IPS-18a (cell line): ENCODE results near the gene ARL15.
"Not testable (repeated sequence)": the region's sequence is repeated elsewhere in the genome, so short reads cannot be mapped to it uniquely, and the experiment has no call there.

Experiments used
- H3K27ac ChIP-seq: one replicate; pipeline ENCODE4 v1.5.1; 2013; ENCODE audit warnings: low read length
- H3K27me3 ChIP-seq: one replicate; pipeline ENCODE4 v1.6.1; 2013; ENCODE audit warnings: mild to moderate bottlenecking, low read length; ENCODE audit not compliant: control insufficient read depth, insufficient read depth
- H3K36me3 ChIP-seq: one replicate; pipeline ENCODE4 v1.6.1; 2013; ENCODE audit warnings: low read depth, low read length; ENCODE audit not compliant: control insufficient read depth
- H3K4me1 ChIP-seq: one replicate; pipeline ENCODE4 v1.6.1; 2013; ENCODE audit warnings: low read depth, low read length; ENCODE audit not compliant: control insufficient read depth
- H3K4me3 ChIP-seq: one replicate; pipeline ENCODE4 v1.5.1; 2013; ENCODE audit warnings: low read length
- H3K9ac ChIP-seq: one replicate; pipeline ENCODE4 v1.6.1; 2013; ENCODE audit warnings: mild to moderate bottlenecking, low read length, moderate library complexity
- H3K9me3 ChIP-seq: one replicate; pipeline ENCODE4 v1.6.1; 2013; ENCODE audit warnings: low read depth, low read length; ENCODE audit not compliant: control insufficient read depth

The ARL15 gene

DNA sequence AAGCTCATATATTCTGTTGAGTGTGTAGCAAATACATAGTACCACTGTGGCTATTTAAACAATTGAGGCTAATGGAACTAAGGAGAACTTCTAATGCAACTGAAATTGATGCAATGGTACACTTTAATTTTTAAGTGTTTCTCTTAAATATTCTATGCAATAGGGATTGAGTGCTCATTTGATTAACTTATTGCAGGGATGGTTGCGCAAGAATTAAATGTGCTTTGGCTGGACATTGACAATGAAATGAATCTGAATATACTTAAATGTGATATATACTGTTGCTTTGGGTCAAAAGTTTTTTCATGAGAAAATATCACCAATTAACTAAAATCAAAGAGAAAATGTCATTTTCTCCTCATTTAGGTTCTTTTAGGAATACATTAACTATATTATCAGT is 227.1 kb downstream of the ARL15 start:
- Histone ChIP-seq H3K27ac (no peak overlapping the region), H3K27me3 (no peaks in the 10 kb centered on the region), H3K36me3 (no peaks in the 10 kb centered on the region), H3K9ac (no peak overlapping the region), H3K4me1 (peaks cover 3% of the 10 kb centered on the region), H3K9me3 (no peaks in the 10 kb centered on the region), H3K4me3 (no peak overlapping the region)

GRCh38 chr5:54081415-54081814 is 229.0 kb downstream of the ARL15 start:
- H3K27me3 ChIP-seq: no peaks in the 10 kb centered on the region
- H3K4me1 ChIP-seq: no peaks in the 10 kb centered on the region
- H3K9ac ChIP-seq: no peak overlapping the region
- H3K36me3 ChIP-seq: no peaks in the 10 kb centered on the region
- no peak overlapping the region for H3K4me3 ChIP-seq
- no peak overlapping the region for H3K27ac ChIP-seq
- no peaks in the 10 kb centered on the region for H3K9me3 ChIP-seq

GRCh38 chr5:54080831-54081230 is 229.5 kb downstream of the ARL15 start:
- Histone ChIP-seq H3K9me3 (no peaks in the 10 kb centered on the region), H3K4me3 (no peak overlapping the region), H3K36me3 (no peaks in the 10 kb centered on the region), H3K4me1 (no peaks in the 10 kb centered on the region), H3K27me3 (no peaks in the 10 kb centered on the region), H3K9ac (no peak overlapping the region), H3K27ac (no peak overlapping the region)

DNA sequence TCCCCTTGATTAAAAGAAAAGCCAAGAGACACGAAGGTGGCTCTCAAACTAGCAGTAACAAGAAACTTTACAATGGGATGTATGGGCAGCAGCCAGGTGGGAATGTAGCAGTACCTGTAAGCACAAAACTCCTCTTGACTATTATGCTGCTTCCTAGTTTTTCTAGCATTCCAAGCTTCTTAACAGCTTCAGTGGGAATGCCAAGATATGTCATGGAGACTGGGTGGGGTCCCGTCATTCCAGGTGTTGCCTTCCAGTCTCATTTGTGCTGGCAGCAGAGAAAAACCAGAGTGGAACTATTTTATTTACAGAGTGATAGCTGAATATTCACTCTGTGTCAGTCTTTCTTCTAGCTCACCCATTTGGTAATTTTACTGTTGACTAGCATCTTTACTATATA is 236.6 kb downstream of the ARL15 start:
- no peak overlapping the region for H3K9ac ChIP-seq
- H3K36me3 ChIP-seq: no peaks in the 10 kb centered on the region
- no peaks in the 10 kb centered on the region for H3K4me1 ChIP-seq
- no peaks in the 10 kb centered on the region for H3K27me3 ChIP-seq
- H3K4me3 ChIP-seq: no peak overlapping the region
- no peak overlapping the region for H3K27ac ChIP-seq
- no peaks in the 10 kb centered on the region for H3K9me3 ChIP-seq

DNA sequence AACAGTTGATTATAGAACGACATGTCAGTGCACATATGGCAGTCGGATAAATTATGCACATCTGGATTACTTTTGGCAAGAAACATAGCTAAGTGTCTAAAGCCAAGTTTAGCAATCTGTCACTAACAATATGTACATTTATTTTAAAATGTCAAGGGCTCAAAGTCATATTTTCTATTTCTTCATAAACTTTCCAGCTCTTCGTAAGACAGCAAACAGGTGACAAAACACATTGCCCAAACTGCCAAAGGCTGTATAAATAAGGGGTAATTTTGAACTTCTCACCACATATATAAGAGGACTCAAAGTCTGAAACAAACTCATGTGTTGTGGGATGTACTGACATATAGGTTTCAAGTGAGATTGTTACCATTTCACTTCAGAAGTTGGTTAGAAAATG is 237.2 kb downstream of the ARL15 start:
- Histone ChIP-seq H3K4me1 (no peaks in the 10 kb centered on the region), H3K36me3 (no peaks in the 10 kb centered on the region), H3K27ac (no peak overlapping the region), H3K4me3 (no peak overlapping the region), H3K9ac (no peak overlapping the region), H3K9me3 (no peaks in the 10 kb centered on the region), H3K27me3 (no peaks in the 10 kb centered on the region)

- no peak overlapping the region for H3K27ac ChIP-seq
- H3K36me3 ChIP-seq: no peaks in the 10 kb centered on the region
- no peaks in the 10 kb centered on the region for H3K9me3 ChIP-seq
- no peaks in the 10 kb centered on the region for H3K27me3 ChIP-seq
- peaks cover 12% of the 10 kb centered on the region for H3K4me1 ChIP-seq
- no peak overlapping the region for H3K9ac ChIP-seq
- H3K4me3 ChIP-seq: no peak overlapping the region
Measured at GRCh38 chr5:54066433-54066832, 243.9 kb downstream of the ARL15 start.

- Histone ChIP-seq H3K9me3 (no peaks in the 10 kb centered on the region), H3K4me1 (peaks cover 12% of the 10 kb centered on the region), H3K4me3 (no peak overlapping the region), H3K36me3 (no peaks in the 10 kb centered on the region), H3K27me3 (no peaks in the 10 kb centered on the region), H3K9ac (no peak overlapping the region), H3K27ac (no peak overlapping the region)
Measured at GRCh38 chr5:54063817-54064216, 246.6 kb downstream of the ARL15 start.

DNA sequence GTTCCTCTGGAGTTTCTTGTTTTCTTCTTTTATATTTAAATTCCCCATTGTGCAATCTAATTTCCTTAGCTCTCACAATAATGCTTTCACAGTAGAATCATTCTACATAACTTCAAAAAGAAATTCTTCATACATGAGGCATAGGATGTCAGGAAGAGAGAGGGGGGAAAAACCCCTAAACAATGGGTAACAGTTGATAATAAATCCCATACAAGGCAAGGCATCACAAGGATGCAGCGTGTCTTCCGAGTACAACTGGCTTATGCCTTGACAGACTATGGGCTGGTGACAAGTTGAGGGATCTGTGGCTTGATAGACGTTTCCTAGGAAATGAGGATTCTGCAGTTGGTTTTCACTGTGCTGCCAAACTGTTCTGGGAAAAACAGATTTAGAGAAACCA is 247.4 kb downstream of the ARL15 start:
- Histone ChIP-seq H3K4me1 (peaks cover 12% of the 10 kb centered on the region), H3K27ac (no peak overlapping the region), H3K27me3 (no peaks in the 10 kb centered on the region), H3K9me3 (no peaks in the 10 kb centered on the region), H3K4me3 (no peak overlapping the region), H3K9ac (no peak overlapping the region), H3K36me3 (no peaks in the 10 kb centered on the region)

GRCh38 chr5:54060919-54061318 is 249.5 kb downstream of the ARL15 start:
- H3K4me3 ChIP-seq, H3K27ac ChIP-seq, H3K27me3 ChIP-seq, H3K9ac ChIP-seq, H3K4me1 ChIP-seq, H3K9me3 ChIP-seq, H3K36me3 ChIP-seq: not testable (repeated sequence)

DNA sequence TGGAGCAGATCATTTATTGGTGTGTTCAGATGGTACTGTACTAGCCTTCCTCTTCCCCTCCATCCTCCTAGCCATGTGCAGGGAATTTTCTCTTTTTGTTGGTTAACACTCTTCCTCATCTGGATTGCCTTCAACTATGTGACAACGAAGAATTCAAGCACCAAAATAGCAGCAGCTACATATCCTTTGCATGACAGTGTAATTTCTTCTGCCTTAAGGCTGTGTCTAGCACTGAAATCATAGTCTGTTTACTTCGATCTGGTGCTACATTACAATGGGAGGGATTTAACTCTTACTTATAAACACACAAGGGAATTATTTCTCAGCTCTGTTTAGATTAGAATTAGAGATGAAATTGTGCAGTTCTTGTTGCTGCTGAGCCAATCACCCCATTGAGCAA is 260.4 kb downstream of the ARL15 start:
- no peak overlapping the region for H3K4me3 ChIP-seq
- no peaks in the 10 kb centered on the region for H3K9me3 ChIP-seq
- no peaks in the 10 kb centered on the region for H3K27me3 ChIP-seq
- no peak overlapping the region for H3K9ac ChIP-seq
- H3K4me1 ChIP-seq: peaks cover 4% of the 10 kb centered on the region
- H3K36me3 ChIP-seq: no peaks in the 10 kb centered on the region
- no peak overlapping the region for H3K27ac ChIP-seq

GRCh38 chr5:54049144-54049543 is 261.2 kb downstream of the ARL15 start:
- H3K4me3 ChIP-seq: no peak overlapping the region
- H3K9ac ChIP-seq: no peak overlapping the region
- H3K27ac ChIP-seq: no peak overlapping the region
- no peaks in the 10 kb centered on the region for H3K9me3 ChIP-seq
- H3K4me1 ChIP-seq: peaks cover 6% of the 10 kb centered on the region
- H3K36me3 ChIP-seq: no peaks in the 10 kb centered on the region
- H3K27me3 ChIP-seq: no peaks in the 10 kb centered on the region

DNA sequence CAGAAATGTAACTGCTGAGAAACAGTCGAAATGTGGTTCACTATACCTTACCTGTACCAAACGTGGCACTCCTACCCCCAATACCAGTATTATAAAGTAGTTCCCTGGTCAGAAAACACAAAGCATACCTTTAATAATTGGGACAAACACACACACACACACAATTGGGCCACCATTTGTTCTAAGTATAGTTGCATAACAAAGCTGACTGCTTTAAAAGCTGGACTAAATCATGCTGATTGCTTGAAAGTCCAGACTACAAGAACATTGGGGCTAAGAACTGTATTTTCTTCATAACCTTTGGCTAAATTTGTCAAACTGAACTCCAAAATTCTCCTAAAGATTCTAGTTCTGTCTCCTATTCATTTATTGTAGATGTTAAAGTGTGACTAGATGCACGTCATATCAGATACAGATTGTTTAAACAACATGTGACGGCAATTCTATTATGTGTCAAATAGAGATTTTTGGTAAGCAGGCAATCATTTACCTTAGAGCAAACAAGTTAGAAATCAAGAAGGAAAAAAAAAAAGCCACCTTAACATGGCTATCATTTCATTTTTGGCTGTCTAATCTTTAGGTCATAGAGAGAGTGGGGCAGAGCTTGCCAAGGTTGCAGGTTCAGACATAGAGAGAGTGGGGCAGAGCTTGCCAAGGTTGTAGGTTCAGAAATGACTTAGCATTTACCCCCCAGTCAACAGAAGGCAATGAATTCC is 265.1 kb downstream of the ARL15 start:
- Histone ChIP-seq H3K4me3 (no peak overlapping the region), H3K9ac (no peak overlapping the region), H3K4me1 (peaks cover 16% of the 10 kb centered on the region), H3K36me3 (no peaks in the 10 kb centered on the region), H3K27ac (no peak overlapping the region), H3K9me3 (no peaks in the 10 kb centered on the region), H3K27me3 (no peaks in the 10 kb centered on the region)
